HTR-8/SVneo (cell line): ENCODE measurements around the gene GTF2F2.

Experiments
- DNase-seq: peaks from one replicate; pipeline ENCODE4 v3.0.0; 2011; ENCODE audit warnings: low spot score, mixed read lengths; ENCODE audit not compliant: insufficient read length
- FAIRE-seq: peaks from 2 replicates; lab custom pipeline; 2011; peaks lifted over from hg19 to GRCh38; lab: Jason Lieb, UNC

GTF2F2 gene, protein sequence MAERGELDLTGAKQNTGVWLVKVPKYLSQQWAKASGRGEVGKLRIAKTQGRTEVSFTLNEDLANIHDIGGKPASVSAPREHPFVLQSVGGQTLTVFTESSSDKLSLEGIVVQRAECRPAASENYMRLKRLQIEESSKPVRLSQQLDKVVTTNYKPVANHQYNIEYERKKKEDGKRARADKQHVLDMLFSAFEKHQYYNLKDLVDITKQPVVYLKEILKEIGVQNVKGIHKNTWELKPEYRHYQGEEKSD

GRCh38 chr13:45119991-45120864, at the start of gene GTF2F2:
TSS of gene GTF2F2 (plus strand) at chr13:45120510. CDS start at chr13:45120656, 146 bp downstream.
- DNase-seq = peak; percentile 80
- FAIRE-seq = peak; percentile 9

- no peak for DNase-seq
- no peak for FAIRE-seq
Measured at GRCh38 chr13:45073809-45074208, 46.5 kb upstream of the GTF2F2 start.

DNA sequence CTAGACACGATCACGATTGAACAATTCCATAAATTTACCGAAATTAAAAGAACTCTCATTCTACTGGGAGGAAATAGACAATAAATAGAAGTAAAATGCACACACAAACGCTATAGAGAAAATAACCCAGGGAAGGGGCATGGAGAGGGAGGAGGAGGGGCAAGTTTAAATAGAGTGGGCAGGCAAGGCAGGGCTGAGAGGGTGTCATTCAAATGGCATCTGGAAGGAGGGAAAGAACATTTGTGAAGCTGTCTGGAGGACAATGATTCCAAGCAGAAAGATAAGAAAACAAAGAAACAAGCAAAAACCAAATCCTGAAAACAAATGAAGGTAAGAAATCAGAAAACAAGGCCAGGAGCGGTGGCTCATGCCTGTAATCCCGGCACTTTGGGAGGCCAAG, 45.6 kb upstream of the GTF2F2 start:
- FAIRE-seq = no peak
- no peak for DNase-seq

DNA sequence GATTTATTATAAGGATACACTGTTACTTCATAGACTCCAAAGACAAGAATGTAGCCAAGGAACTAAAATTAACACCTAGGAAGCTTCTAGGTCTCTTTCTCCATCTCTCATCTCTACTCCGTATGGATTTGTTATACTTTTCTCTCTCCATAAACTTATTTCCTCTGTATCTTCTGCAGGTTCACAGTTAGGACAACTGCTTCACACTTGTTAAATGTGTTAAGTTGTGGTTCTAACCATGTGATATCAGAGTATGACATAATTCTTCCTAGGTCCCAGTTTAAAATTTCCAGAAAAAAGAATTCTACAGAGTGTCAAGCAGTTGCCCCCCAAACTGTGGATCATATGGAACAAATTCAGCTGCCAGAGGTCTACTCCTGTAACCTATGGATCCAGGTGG, 42.3 kb upstream of the GTF2F2 start:
- DNase-seq (no peak), FAIRE-seq (no peak)

GRCh38 chr13:45082964-45083363, 37.3 kb upstream of the GTF2F2 start:
- DNase-seq = no peak
- no peak for FAIRE-seq

DNA sequence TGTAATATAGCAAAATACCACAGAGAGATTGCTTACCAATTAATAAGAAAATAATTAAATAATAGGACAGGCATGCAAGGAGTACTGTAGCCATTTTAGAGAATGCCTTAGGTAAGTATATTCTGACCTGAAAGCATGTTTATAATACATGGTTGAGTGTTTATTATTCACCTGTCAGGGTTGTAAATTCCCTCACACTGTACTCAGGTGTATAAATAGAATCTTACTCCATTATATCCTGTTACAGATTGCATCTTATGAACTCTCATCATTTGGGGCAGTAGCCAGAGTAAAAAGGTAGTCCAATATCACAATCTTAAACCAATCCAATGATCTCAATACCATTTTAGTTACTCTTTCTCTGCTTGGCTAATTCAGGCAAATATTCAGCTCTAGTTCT, 35.8 kb upstream of the GTF2F2 start:
- FAIRE-seq (no peak), DNase-seq (no peak)

- DNase-seq = peak; percentile 8
- no peak for FAIRE-seq
Measured at GRCh38 chr13:45086484-45086883, 33.8 kb upstream of the GTF2F2 start.

DNA sequence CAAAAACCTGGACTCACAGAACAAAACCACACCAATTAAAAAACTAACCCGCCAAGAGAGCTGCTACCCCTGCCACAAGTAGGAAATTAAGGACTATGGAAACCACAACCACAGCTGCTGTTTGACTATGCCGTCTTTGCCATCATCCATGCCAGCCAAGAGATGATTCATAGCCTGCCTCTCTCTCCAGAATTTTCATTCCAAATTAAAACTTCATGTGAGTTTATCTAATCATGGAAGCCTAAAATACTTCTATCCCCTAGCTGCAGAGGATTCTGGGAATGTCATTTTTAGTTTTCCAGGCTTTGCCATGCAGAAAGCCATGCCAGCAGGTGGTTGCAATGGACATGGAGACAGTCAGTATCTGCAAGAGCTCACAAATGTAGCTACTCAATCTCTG, 27.6 kb upstream of the GTF2F2 start:
- FAIRE-seq (no peak), DNase-seq (no peak)

- FAIRE-seq (no peak), DNase-seq (no peak)
Measured at GRCh38 chr13:45100573-45101262, 19.6 kb upstream of the GTF2F2 start.

DNA sequence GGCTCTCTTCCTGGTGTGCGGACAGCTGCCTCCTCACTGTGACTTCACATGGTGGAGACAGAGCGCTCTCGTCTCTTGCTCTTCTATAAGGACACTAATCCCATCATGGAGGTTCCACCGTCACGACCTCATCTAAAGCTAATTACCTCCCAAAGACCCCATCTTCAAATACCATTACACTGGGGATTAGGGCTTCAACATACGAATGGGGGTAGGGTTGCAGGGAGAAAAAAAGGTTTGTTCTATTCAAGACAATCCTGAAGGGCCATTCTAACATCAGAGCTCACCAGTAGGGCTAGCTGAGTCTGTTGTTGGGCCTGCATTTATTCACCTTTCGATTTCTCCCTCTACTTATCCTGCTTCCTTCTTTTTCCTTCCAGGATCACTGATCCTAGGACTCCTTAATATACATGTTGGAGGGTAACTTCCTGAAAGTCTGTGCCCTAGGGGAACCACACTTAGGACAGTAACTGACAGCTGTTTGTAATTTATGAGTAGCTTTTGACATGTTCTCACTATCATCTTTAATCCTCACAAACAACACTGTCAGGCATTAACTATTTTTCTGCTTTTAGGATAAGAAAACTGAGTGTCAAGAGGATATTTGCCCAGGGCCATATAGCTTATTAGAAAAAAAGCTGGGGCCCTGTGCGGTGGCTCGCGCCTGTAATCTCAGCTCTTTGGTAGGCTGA, 18.8 kb upstream of the GTF2F2 start:
- FAIRE-seq = no peak
- no peak for DNase-seq

GRCh38 chr13:45102136-45102507, 18.2 kb upstream of the GTF2F2 start:
- DNase-seq = no peak
- no peak for FAIRE-seq

DNA sequence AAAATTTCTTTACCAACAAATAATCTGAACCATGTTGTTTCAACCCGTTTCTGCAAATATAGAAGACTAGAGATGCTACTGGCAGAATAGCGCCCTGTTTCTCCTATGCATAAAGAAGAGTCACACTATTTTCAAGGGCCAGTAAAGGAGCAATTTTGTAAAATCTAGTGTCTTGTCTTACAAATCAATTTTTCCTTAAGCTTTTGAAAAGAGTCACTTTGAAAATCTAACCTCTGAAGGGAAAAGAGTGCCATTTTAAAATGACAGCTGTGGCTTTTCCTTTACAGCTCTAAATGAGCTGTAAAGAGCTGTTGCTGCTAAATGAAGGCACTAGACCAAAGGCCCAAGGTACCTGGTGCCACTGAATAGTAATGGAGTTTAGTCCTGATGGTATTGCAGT, 16.9 kb upstream of the GTF2F2 start:
- FAIRE-seq (no peak), DNase-seq (no peak)

GRCh38 chr13:45104261-45104660, 16.0 kb upstream of the GTF2F2 start:
- DNase-seq = no peak

DNA sequence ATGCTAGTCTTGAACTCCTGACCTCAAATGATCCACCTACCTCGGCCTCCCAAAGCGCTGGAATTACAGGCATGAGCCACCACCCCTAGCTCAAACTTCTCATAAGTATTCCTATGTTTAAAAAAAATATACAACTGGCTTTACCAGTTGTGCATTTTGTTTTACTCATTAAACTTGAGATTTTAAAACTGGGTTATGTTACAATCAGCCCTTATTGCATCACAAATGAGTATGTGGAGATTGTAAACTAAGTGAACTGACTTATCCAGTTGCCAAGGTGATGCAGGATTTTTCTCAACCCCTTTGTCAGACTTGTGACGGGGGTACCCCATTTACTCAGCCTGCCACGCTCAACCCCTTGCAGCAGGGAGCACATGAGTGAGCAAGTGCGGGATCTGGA, 14.4 kb upstream of the GTF2F2 start:
- DNase-seq (no peak), FAIRE-seq (no peak)

More at GRCh38 chr13:45104261-45104660, 16.0 kb upstream of the GTF2F2 start:
- no peak for FAIRE-seq

GRCh38 chr13:45107539-45107938, 12.8 kb upstream of the GTF2F2 start:
- FAIRE-seq = no peak

GRCh38 chr13:45108716-45109101, 11.6 kb upstream of the GTF2F2 start:
- FAIRE-seq (no peak), DNase-seq (no peak)

More at GRCh38 chr13:45107539-45107938, 12.8 kb upstream of the GTF2F2 start:
- no peak for DNase-seq

DNA sequence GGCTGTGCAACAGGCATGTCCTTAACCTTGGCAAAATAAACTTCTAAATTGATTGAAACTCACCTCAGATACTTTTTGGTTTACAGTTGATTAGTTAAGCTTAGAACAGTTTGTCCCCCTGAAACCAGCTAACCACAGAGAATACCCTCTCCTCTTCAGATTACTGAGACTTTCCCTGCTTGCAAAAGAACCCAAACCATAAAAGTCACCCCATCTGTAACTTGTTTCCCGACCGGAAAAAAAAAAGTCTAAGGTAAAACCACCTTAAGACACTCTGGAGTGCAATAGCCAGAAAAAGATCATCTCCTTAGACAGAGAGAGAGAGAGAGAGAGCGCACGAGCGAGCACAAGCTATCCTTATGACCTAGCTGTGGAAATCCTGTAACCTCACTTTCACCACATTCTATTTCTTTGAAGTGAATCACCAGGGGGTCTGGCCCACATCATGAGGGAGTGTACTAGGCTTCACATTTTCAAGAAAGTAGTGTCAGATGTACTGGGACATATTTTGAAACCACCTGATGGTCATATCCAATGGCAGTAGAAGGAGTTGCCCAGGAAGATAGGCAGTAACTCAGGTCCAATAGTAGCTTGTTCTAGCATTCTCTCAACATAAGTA, 11.1 kb upstream of the GTF2F2 start:
- FAIRE-seq = no peak

DNA sequence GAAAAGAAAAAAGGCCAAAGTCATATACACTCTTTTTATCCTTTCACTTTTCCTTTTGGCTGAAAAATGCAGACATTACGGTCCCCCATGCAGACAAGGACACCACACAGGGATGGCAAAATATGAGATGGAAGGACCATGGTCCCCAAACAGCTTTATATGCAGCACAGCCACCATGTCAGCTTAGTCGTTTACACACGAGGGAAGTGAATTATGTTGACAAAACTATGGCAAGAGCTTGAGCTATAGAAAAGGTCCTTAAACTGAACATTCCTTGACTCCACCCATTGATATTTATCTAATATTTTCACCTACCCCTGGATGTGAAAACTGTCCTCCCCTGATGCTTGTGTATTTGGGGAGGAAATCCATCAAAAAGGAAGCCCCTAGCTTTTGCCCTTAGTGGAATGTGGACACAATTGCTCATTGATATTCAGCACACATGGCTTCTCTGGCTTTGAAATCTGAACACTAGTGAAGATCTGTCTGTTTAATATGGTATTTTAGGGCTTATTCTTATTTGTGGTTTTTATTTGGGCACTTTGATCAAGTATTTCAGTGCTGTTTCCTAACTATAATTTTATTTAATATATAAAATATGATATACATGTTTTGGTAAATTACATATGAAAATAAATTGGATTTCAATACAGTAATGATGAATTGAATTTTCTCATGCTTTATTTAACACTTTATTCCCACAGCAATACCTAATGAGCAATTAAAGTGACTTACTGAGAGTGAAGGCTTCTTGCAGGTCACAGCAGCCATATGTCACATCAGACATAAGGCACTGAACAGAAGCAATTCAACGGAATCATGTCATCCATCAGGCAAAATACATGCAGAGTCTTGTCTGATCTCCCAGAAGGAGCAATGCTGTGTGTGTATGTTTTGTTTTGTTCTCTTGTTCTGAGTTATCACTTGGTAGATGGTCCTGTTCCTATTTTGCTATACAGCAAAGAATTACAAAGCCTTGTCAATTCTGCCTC, 6.8 kb upstream of the GTF2F2 start:
- DNase-seq = no peak
- no peak for FAIRE-seq

More for the DNA sequence above, 11.1 kb upstream of the GTF2F2 start:
- DNase-seq = no peak

DNA sequence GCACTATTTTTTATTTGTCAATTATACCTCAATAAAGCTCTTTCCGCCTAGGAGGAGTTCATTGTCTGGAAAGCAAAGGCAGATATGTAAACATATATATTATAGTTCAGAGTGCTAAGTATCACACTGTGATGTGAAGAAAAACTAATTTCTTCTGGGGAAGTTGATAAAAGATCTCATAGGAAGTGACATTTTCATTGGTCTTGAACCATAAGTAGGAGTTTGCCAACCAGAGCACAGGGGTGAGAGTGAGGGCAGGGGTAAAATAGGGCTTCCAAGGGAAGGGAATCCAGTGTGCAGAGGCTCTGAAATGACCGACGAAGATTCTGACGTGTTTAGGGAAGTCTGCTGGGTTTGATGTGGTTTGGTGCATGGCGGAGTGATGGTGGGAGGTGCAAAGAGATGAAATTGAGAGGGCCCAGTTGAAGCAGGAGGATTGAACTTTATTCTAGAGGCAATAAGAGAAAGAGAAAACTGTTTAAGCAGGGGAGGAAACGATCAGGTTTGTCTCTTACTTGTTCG, 780 bp upstream of the GTF2F2 start:
- DNase-seq (no peak), FAIRE-seq (no peak)
